ENCODE measurements around the gene SPATA46. TPM values are rescaled to one million over a fixed set of nuclear protein-coding genes. Genes with fewer than 3 reads are reported as not detected.

Gene SPATA46
- total and polyA plus RNA-seq, 2 experiments from 2014 or later = not detected

- no peak for TF ChIP-seq ZNF462 (CRISPR knock-in tag; IDR thresholded peaks at IDR 0.05)
- no peak for TF ChIP-seq ETS1 (IDR thresholded peaks at IDR 0.05)
Observed at GRCh38 chr1:162405800-162406199, 29.1 kb upstream of the SPATA46 start (continued).

DNA sequence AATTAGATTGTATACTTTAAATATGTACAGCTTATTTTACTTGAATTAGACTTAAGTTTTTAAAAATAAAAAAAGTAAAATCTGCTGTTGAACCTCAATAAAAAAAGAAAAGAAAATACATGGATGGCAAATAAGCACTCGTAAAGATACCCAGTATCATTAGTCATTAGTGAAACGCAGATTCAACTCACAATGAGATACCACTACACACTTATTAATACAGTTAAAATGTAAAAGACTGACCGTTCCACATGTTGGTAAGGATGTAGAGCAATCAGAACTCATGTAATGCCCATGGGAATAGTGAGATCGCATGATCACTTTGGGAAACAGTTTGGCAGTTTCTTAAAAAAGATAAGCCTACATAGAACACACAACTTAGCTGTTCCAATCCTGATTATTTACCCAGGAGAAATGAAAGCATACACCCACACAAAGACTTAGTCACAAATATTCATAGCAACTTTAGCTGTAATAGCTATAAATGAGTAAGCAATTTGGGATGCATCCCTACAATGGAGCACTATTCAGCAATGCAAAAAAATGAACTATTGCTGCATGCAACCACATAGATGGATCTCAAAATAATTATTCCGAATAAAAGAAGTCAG is 28.0 kb upstream of the SPATA46 start:
- no peak overlapping the region for H2AFZ ChIP-seq
- DNase-seq (ENCODE audit: low spot score) = no peak
- Mint-ChIP-seq H3K27ac (no peak overlapping the region), H3K27me3 (ENCODE audit: insufficient read depth, low read depth, poor library complexity) (no peaks in the 10 kb centered on the region), H3K36me3 (ENCODE audit: low read depth) (no peaks in the 10 kb centered on the region), H3K9me3 (no peaks in the 10 kb centered on the region; the same call in 2 of the 3 replicates), H3K4me3 (no peak overlapping the region), H3K4me1 (peaks cover 6% of the 10 kb centered on the region)
- H3K9me2 ChIP-seq (ENCODE audit: insufficient read depth) = no peaks in the 10 kb centered on the region
- H3F3A ChIP-seq (replicated peaks; ENCODE audit: low read depth) = no peaks in the 10 kb centered on the region
- no peak overlapping the region for H3K4me3 ChIP-seq
- peaks cover 7% of the 10 kb centered on the region for H3K4me1 ChIP-seq (ENCODE audit: insufficient read depth)
- H3K79me2 ChIP-seq (replicated peaks; ENCODE audit: insufficient read depth) = no peaks in the 10 kb centered on the region
- no peak overlapping the region for H3K4me2 ChIP-seq
- ATAC-seq = no peak
- H3K27me3 ChIP-seq (ENCODE audit: insufficient read depth) = no peaks in the 10 kb centered on the region
- H3K27ac ChIP-seq (ENCODE audit: low read depth) = no peak overlapping the region
- H3K36me3 ChIP-seq (ENCODE audit: insufficient read depth) = no peaks in the 10 kb centered on the region
- H4K20me1 ChIP-seq (replicated peaks; ENCODE audit: insufficient read depth) = no peaks in the 10 kb centered on the region
- TF ChIP-seq, protein P1, sequence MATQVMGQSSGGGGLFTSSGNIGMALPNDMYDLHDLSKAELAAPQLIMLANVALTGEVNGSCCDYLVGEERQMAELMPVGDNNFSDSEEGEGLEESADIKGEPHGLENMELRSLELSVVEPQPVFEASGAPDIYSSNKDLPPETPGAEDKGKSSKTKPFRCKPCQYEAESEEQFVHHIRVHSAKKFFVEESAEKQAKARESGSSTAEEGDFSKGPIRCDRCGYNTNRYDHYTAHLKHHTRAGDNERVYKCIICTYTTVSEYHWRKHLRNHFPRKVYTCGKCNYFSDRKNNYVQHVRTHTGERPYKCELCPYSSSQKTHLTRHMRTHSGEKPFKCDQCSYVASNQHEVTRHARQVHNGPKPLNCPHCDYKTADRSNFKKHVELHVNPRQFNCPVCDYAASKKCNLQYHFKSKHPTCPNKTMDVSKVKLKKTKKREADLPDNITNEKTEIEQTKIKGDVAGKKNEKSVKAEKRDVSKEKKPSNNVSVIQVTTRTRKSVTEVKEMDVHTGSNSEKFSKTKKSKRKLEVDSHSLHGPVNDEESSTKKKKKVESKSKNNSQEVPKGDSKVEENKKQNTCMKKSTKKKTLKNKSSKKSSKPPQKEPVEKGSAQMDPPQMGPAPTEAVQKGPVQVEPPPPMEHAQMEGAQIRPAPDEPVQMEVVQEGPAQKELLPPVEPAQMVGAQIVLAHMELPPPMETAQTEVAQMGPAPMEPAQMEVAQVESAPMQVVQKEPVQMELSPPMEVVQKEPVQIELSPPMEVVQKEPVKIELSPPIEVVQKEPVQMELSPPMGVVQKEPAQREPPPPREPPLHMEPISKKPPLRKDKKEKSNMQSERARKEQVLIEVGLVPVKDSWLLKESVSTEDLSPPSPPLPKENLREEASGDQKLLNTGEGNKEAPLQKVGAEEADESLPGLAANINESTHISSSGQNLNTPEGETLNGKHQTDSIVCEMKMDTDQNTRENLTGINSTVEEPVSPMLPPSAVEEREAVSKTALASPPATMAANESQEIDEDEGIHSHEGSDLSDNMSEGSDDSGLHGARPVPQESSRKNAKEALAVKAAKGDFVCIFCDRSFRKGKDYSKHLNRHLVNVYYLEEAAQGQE (IDR thresholded peaks at IDR 0.05; ENCODE audit: unreplicated experiment) = no peak
- TF ChIP-seq POLR2AphosphoS5 (IDR thresholded peaks at IDR 0.05; ENCODE audit: low read depth) (no peak), EZH2phosphoT487 (IDR thresholded peaks at IDR 0.05; ENCODE audit: unreplicated experiment) (no peak), STAT1 (IDR thresholded peaks at IDR 0.05; ENCODE audit: unreplicated experiment) (no peak), ZNF114 (CRISPR knock-in tag; IDR thresholded peaks at IDR 0.05) (no peak), EZH2 (IDR thresholded peaks at IDR 0.05; ENCODE audit: low read depth, unreplicated experiment) (no peak), NANOG (IDR thresholded peaks at IDR 0.05; ENCODE audit: borderline replicate concordance) (no peak), ZNF331 (CRISPR knock-in tag; IDR thresholded peaks at IDR 0.05; ENCODE audit: low read depth) (no peak)
